Natural killer cell (primary cell): ENCODE results near the gene HARBI1. TPM values are rescaled to one million over a fixed set of nuclear protein-coding genes. Genes with fewer than 3 reads are reported as not detected.

Source experiments
- ATAC-seq, 3 donors: fragments of 150-1000 bp in 2 of 3; fragments of 200-7000 bp in 1 of 3; cut with Tn5 transposase; 1 replicate in 1 of 3; 2 replicates in 2 of 3; pipeline ENCODE4 v1.10.0; 2021; ENCODE audit warnings: mild to moderate bottlenecking in 2 of 3, moderate library complexity in 2 of 3
- DNase-seq, 2 donors: peaks; one replicate each; pipeline versions ENCODE4 v3.0.0 to v3.0.0-alpha.2; 2013 to 2021; ENCODE audit warnings: mixed read lengths in 1 of 2
- H3K27ac ChIP-seq: one replicate; pipeline ENCODE4 v1.5.1; 2013; ENCODE audit warnings: mild to moderate bottlenecking, low read length
- H3K27me3 ChIP-seq: one replicate; pipeline ENCODE4 v1.6.1; 2013; ENCODE audit warnings: low read length; ENCODE audit not compliant: control insufficient read depth, insufficient read depth
- H3K36me3 ChIP-seq: one replicate; pipeline ENCODE4 v1.6.1; 2013; ENCODE audit warnings: low read length; ENCODE audit not compliant: control insufficient read depth, insufficient read depth
- H3K4me1 ChIP-seq: one replicate; pipeline ENCODE4 v1.6.1; 2013; ENCODE audit warnings: low read length; ENCODE audit not compliant: control insufficient read depth, insufficient read depth
- H3K4me3 ChIP-seq: one replicate; pipeline ENCODE4 v1.5.1; 2013; ENCODE audit warnings: low read length
- H3K9me3 ChIP-seq: one replicate; pipeline ENCODE4 v1.6.1; 2013; ENCODE audit warnings: low read length; ENCODE audit not compliant: control insufficient read depth, insufficient read depth
- H3K27ac Mint-ChIP-seq, 2 donors: one replicate each; pipeline ENCODE4 v1.8.0; 2022; ENCODE audit warnings: mild to moderate bottlenecking in 2 of 2, mixed read lengths in 2 of 2, moderate library complexity in 1 of 2
- H3K27me3 Mint-ChIP-seq, 2 donors: one replicate each; pipeline ENCODE4 v1.8.0; 2022; ENCODE audit warnings: low read depth in 2 of 2, mixed read lengths in 2 of 2
- H3K36me3 Mint-ChIP-seq: one replicate; pipeline ENCODE4 v1.8.0; 2022; ENCODE audit warnings: mixed read lengths
- H3K4me1 Mint-ChIP-seq, 2 donors: one replicate each; pipeline ENCODE4 v1.8.0; 2022; ENCODE audit warnings: mixed read lengths in 2 of 2
- H3K4me3 Mint-ChIP-seq: one replicate; pipeline ENCODE4 v1.8.0; 2022; ENCODE audit warnings: mild to moderate bottlenecking, moderate library complexity, mixed read lengths
- H3K9me3 Mint-ChIP-seq, 2 donors: one replicate each; pipeline ENCODE4 v1.8.0; 2022; ENCODE audit warnings: mixed read lengths in 2 of 2
- CTCF ChIP-seq: fragments of 200-600 bp; IDR thresholded peaks from one replicate; pipeline ENCODE4 v1.8.0; 2022; ENCODE audit warnings: antibody characterized with exemption
- WGBS: methylation state at CpG from one replicate; pipeline ENCODE4 v1.1.7; 2013; ENCODE audit warnings: missing lambda C conversion rate; ENCODE audit not compliant: insufficient coverage; 5-methylcytosine and 5-hydroxymethylcytosine counted together
- intact Hi-C: fragments of 100-400 bp; cut with micrococcal nuclease; formaldehyde crosslinking; loops from one replicate; pipeline ENCODE4 v1.14.2; 2022
- total RNA-seq, 4 donors: library from RNA; stranded (reverse); fragments of 120-200 nt in 1 of 4; gene quantifications; one replicate each; pipeline versions ENCODE4 v1.2.3 to v1.2.4, GENCODE V29; 2013 to 2022

The HARBI1 gene
- total RNA-seq, 3 donors from 2014 or later (not counting 1 experiment from before 2014, with no cell fraction given), result 9.9 to 16.8 (median 12.7) TPM

DNA sequence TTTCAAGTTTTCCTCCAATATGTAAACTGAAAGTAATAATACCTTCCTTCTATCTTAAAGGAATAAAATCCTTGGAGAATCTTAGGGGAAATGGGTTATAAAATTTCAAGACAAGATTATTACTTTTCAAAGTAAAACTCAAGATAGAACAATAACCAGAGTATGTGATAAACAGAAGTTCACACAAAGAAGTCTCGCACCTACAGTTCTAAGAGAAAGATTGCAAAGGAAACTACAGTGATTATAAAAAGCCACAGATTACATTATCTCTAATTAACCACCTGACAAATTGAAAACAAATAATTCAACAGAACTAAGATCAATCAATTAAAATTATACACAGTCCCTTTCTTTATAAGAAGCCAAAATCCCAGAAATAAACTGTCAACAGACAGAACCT, 57.2 kb downstream of the HARBI1 start:
- Mint-ChIP-seq H3K4me1 (peaks cover 51 to 55% of the 10 kb centered on the region in 2 donors), H3K9me3 (no peaks in the 10 kb centered on the region), H3K27ac (peak overlapping the region; percentile 91), H3K27me3 (no peaks in the 10 kb centered on the region), H3K36me3 (no peaks in the 10 kb centered on the region), H3K4me3 (peak overlapping the region; percentile 95)
- H3K27ac ChIP-seq, result peak overlapping the region; percentile 81
- WGBS, result no CpG with 5 or more reads among the region's 1 CpG
- H3K9me3 ChIP-seq, result no peaks in the 10 kb centered on the region
- H3K36me3 ChIP-seq, result no peaks in the 10 kb centered on the region
- no peak overlapping the region for H3K4me3 ChIP-seq
- no peak for TF ChIP-seq CTCF
- intact Hi-C loops, result loop anchor here (1.0 kb wide), 1 partner anchor 57 kb away; the partner anchor contains the start of genes ATG13 and HARBI1
- H3K4me1 ChIP-seq, result peaks cover 5% of the 10 kb centered on the region
- peak; percentile 57 to 72 (median 65) for ATAC-seq
- no peak for DNase-seq
- H3K27me3 ChIP-seq, result no peaks in the 10 kb centered on the region

DNA sequence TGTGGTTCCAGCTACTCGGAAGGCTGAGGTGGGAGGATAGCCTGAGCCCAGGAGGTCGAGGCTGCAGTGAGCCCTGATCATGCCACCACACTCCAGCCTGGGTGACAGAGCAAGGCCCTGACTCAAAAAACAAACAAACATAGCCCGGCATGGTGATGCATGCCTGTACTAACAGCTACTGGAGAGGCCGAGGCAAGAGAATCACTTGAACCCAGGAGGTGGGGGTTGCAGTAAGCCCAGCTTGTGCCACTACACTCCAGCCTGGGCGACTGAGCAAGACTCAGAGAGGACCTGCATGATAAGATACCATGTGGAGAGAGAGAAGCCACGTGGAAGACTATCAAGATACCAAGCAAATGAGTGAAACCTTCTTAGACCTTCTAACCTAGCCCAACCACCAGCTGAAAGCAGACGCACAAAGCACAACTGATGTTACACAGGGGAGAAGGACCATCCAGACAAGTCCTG, 59.3 kb downstream of the HARBI1 start:
- no peak overlapping the region for H3K27ac ChIP-seq
- TF ChIP-seq CTCF, result no peak
- no peaks in the 10 kb centered on the region for H3K27me3 Mint-ChIP-seq
- H3K9me3 Mint-ChIP-seq, result no peaks in the 10 kb centered on the region
- no peak overlapping the region for H3K27ac Mint-ChIP-seq
- no peaks in the 10 kb centered on the region for H3K36me3 Mint-ChIP-seq
- DNase-seq (no peak), ATAC-seq (no peak)
- no peak overlapping the region for H3K4me3 Mint-ChIP-seq
- 92% methylated on average over 7 of the region's 7 CpGs for WGBS
- H3K36me3 ChIP-seq, result no peaks in the 10 kb centered on the region
- no peaks in the 10 kb centered on the region for H3K27me3 ChIP-seq
- intact Hi-C loops, result no loop called here
- H3K4me1 ChIP-seq, result peaks cover 5% of the 10 kb centered on the region
- peaks cover 65 to 69% of the 10 kb centered on the region in 2 donors for H3K4me1 Mint-ChIP-seq
- H3K9me3 ChIP-seq, result no peaks in the 10 kb centered on the region
- H3K4me3 ChIP-seq, result no peak overlapping the region

- Histone ChIP-seq H3K4me1 (no peaks in the 10 kb centered on the region), H3K4me3 (no peak overlapping the region), H3K27ac (no peak overlapping the region), H3K36me3 (no peaks in the 10 kb centered on the region), H3K27me3 (no peaks in the 10 kb centered on the region), H3K9me3 (no peaks in the 10 kb centered on the region)
- no peak for TF ChIP-seq CTCF
- intact Hi-C loops, result no loop called here
- no peaks in the 10 kb centered on the region for H3K27me3 Mint-ChIP-seq
- 50% methylated on average over 2 of the region's 2 CpGs for WGBS
- DNase-seq (no peak), ATAC-seq (no peak)
- no peaks in the 10 kb centered on the region for H3K36me3 Mint-ChIP-seq
- H3K4me1 Mint-ChIP-seq, result peaks cover 45 to 50% of the 10 kb centered on the region in 2 donors
- no peaks in the 10 kb centered on the region for H3K9me3 Mint-ChIP-seq
- peak overlapping the region; percentile 50 to 54 for H3K27ac Mint-ChIP-seq
- H3K4me3 Mint-ChIP-seq, result no peak overlapping the region
Observed at GRCh38 chr11:46555267-46556054, 61.6 kb downstream of the HARBI1 start.
